ENCODE data around the gene UROC1. TPM values are rescaled to one million over a fixed set of nuclear protein-coding genes. Genes with fewer than 3 reads are reported as not detected.

The UROC1 gene
- total RNA-seq, 2 experiments from 2014 or later = 0.09 TPM; not detected in 1

- H3K4me3 ChIP-seq (ENCODE audit: low read depth, low read length, poor library complexity, severe bottlenecking) = no peak overlapping the region
- H3K9me2 ChIP-seq (ENCODE audit: insufficient read depth, low read length) = no peaks in the 10 kb centered on the region
- no peaks in the 10 kb centered on the region for H3K4me1 ChIP-seq (ENCODE audit: insufficient read depth, low read length, poor library complexity, severe bottlenecking)
- ChIA-PET CTCF (ENCODE audit: unreplicated experiment) (no interaction called here), POLR2A (no interaction called here)
- H3K27ac ChIP-seq (ENCODE audit: low read depth, low read length, poor library complexity, severe bottlenecking) = no peak overlapping the region
- no peak for DNase-seq (ENCODE audit: low spot score)
- no peak overlapping the region for H2AFZ ChIP-seq (ENCODE audit: low read length)
- no peak for TF ChIP-seq EZH2phosphoT487 (IDR thresholded peaks at IDR 0.05; ENCODE audit: borderline replicate concordance, low read depth, low read length)
- TF ChIP-seq CTCF (conservative IDR thresholded peaks at IDR 0.05; ENCODE audit: low read length) = no peak
- H3K79me2 ChIP-seq (ENCODE audit: insufficient read depth, low read depth, low read length) = no peaks in the 10 kb centered on the region
- H3K9me3 ChIP-seq (ENCODE audit: low read length) = no peaks in the 10 kb centered on the region
- no peak overlapping the region for H3K4me2 ChIP-seq (ENCODE audit: low read length)
- BruUV-seq (replicated peaks) = no TSS peak
- intact Hi-C loops (cut with micrococcal nuclease; ENCODE audit: unreplicated experiment) = no loop called here
- H4K20me1 ChIP-seq (ENCODE audit: insufficient read depth, low read length) = no peaks in the 10 kb centered on the region
- H3K36me3 ChIP-seq (ENCODE audit: insufficient read depth, low read length) = no peaks in the 10 kb centered on the region
Observed at GRCh38 chr3:126556637-126557414, 39.3 kb upstream of the UROC1 start.

- H3K4me2 ChIP-seq (ENCODE audit: low read length) = no peak overlapping the region
- no peaks in the 10 kb centered on the region for H3K36me3 ChIP-seq (ENCODE audit: insufficient read depth, low read length)
- no peak overlapping the region for H3K27ac ChIP-seq (ENCODE audit: low read depth, low read length, poor library complexity, severe bottlenecking)
- H3K79me2 ChIP-seq (ENCODE audit: insufficient read depth, low read depth, low read length) = no peaks in the 10 kb centered on the region
- no peaks in the 10 kb centered on the region for H3K9me2 ChIP-seq (ENCODE audit: insufficient read depth, low read length)
- POLR2A ChIA-PET = no interaction called here
- TF ChIP-seq EZH2phosphoT487 (IDR thresholded peaks at IDR 0.05; ENCODE audit: borderline replicate concordance, low read depth, low read length) = no peak
- no peak for TF ChIP-seq CTCF (conservative IDR thresholded peaks at IDR 0.05; ENCODE audit: low read length)
- no peaks in the 10 kb centered on the region for H3K9me3 ChIP-seq (ENCODE audit: low read length)
- no peak overlapping the region for H2AFZ ChIP-seq (ENCODE audit: low read length)
- H3K4me3 ChIP-seq (ENCODE audit: low read depth, low read length, poor library complexity, severe bottlenecking) = no peak overlapping the region
- BruUV-seq (replicated peaks) = no TSS peak
- intact Hi-C loops (cut with micrococcal nuclease; ENCODE audit: unreplicated experiment) = no loop called here
- CTCF ChIA-PET (ENCODE audit: unreplicated experiment) = no interaction called here
- H4K20me1 ChIP-seq (ENCODE audit: insufficient read depth, low read length) = no peaks in the 10 kb centered on the region
- DNase-seq (ENCODE audit: low spot score) = no peak
- H3K4me1 ChIP-seq (ENCODE audit: insufficient read depth, low read length, poor library complexity, severe bottlenecking) = no peaks in the 10 kb centered on the region
Observed at GRCh38 chr3:126555795-126556636, 38.4 kb upstream of the UROC1 start.

Data from OCI-LY7 (cell line).